GM19043 (cell line): ENCODE results near the gene PDE3B.
"Not testable (repeated sequence)": the region's sequence is repeated elsewhere in the genome, so short reads cannot be mapped to it uniquely, and the experiment has no call there.

Experiments
- ATAC-seq: cut with Tn5 transposase; IDR thresholded peaks from one replicate; pipeline ENCODE4 v1.9.1; 2021; ENCODE audit warnings: low read depth; ENCODE audit not compliant: unreplicated experiment

The PDE3B gene

GRCh38 chr11:14673421-14673820 is 29.8 kb downstream of the PDE3B start:
- no peak for ATAC-seq

- no peak for ATAC-seq
Measured at GRCh38 chr11:14673824-14674405, 30.3 kb downstream of the PDE3B start.

- no peak for ATAC-seq
Measured at GRCh38 chr11:14676068-14676467, 32.5 kb downstream of the PDE3B start.

- ATAC-seq = no peak
Measured at GRCh38 chr11:14677146-14677545, 33.5 kb downstream of the PDE3B start.

- ATAC-seq = no peak
Measured at GRCh38 chr11:14678350-14678749, 34.7 kb downstream of the PDE3B start.

- no peak for ATAC-seq
Measured at GRCh38 chr11:14679662-14680061, 36.1 kb downstream of the PDE3B start.

- not testable (repeated sequence) for ATAC-seq
Measured at GRCh38 chr11:14684234-14684915, 40.8 kb downstream of the PDE3B start.

- ATAC-seq = no peak
Measured at GRCh38 chr11:14687456-14687855, 43.9 kb downstream of the PDE3B start.

GRCh38 chr11:14687943-14688627 is 44.5 kb downstream of the PDE3B start:
- no peak for ATAC-seq

GRCh38 chr11:14695656-14696055 is 52.1 kb downstream of the PDE3B start:
- not testable (repeated sequence) for ATAC-seq

- ATAC-seq = no peak
Measured at GRCh38 chr11:14698771-14699170, 55.2 kb downstream of the PDE3B start.

GRCh38 chr11:14700593-14700992 is 57.0 kb downstream of the PDE3B start:
- ATAC-seq = no peak

- ATAC-seq = no peak
Measured at GRCh38 chr11:14702760-14703159, 59.2 kb downstream of the PDE3B start.

GRCh38 chr11:14703731-14704130 is 60.1 kb downstream of the PDE3B start:
- ATAC-seq = no peak

- ATAC-seq = no peak
Measured at GRCh38 chr11:14705067-14705466, 61.5 kb downstream of the PDE3B start.

GRCh38 chr11:14713496-14714244 is 70.1 kb downstream of the PDE3B start:
- no peak for ATAC-seq

GRCh38 chr11:14715669-14716068 is 72.1 kb downstream of the PDE3B start:
- not testable (repeated sequence) for ATAC-seq

GRCh38 chr11:14722496-14722895 is 78.9 kb downstream of the PDE3B start:
- no peak for ATAC-seq

- ATAC-seq = no peak
Measured at GRCh38 chr11:14725150-14725549, 81.5 kb downstream of the PDE3B start.

- no peak for ATAC-seq
Measured at GRCh38 chr11:14727215-14727614, 83.6 kb downstream of the PDE3B start.

GRCh38 chr11:14727746-14728145 is 84.1 kb downstream of the PDE3B start:
- no peak for ATAC-seq
